Fibroblast of skin of scalp (primary cell): ENCODE results near the gene RNF220.
A peak's percentile ranks its signal among the peaks of the same experiment; 100 is the strongest.

Experiments used
- DNase-seq: peaks from one replicate; pipeline ENCODE4 v3.0.0-alpha.2; 2013

Gene RNF220

DNA sequence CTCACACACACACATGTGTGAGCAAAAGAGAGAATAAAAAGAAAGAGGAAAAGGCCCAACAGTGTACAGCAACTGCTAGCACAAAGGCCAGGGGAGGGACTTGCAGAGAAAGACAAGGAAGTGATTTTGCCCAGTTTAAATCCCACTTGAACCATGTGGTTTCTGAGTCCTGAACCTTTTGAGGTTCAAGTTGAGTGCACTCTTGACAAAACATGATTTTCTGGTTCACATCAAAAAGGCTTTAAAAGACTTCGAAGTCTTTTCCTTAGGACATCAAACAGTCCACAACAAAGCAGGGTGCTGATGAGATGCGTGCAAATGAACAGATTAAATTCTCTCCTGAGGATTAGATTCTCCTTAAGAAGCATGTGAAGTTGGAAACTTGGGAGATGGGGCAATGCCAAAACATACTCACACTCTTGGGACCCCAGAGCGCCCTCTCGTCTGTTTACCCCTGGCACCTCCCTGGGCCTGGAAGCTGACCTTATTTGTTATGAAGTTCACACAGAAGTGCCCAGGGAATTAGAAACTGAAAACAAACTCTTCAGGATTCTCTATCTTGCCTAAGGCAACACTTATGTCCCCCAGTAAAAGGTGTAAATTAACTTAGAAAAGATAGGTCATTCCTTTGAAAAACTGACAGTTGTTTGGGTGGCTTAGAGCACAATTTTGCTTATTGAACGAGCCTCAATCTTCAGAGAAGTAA lies 31.5 kb downstream of the RNF220 start:
- no peak for DNase-seq

GRCh38 chr1:44437107-44437716 lies 32.2 kb downstream of the RNF220 start:
- no peak for DNase-seq

GRCh38 chr1:44442791-44443190 lies 37.7 kb downstream of the RNF220 start:
- no peak for DNase-seq

- no peak for DNase-seq
Measured at GRCh38 chr1:44447051-44447810, 42.2 kb downstream of the RNF220 start.

DNA sequence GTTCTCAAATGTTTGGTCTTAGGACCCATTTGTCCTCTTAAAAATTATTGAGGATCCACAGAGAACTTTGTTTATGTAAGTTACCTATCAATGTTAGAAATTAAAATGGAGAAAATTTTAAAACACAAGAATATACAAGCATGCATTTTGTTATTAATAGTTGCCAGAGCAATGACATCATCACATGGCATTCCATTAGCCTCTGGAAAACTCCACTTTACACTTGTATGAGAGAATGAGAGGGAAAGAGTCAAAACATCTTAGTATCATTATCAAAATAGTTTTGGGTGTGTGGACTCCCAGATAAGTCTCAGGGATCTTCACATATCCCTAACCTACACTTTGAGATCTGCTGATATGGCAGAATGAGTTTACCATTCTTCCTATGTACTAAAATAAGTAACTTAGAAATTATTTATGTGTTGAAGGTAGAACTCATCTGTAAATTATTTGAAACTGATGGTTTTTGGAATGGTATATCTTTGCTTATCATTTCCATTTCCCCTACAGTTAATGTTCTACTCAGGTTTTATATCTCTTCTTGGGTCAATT lies 48.8 kb downstream of the RNF220 start:
- DNase-seq: no peak

GRCh38 chr1:44454704-44455103 lies 49.6 kb downstream of the RNF220 start:
- no peak for DNase-seq

DNA sequence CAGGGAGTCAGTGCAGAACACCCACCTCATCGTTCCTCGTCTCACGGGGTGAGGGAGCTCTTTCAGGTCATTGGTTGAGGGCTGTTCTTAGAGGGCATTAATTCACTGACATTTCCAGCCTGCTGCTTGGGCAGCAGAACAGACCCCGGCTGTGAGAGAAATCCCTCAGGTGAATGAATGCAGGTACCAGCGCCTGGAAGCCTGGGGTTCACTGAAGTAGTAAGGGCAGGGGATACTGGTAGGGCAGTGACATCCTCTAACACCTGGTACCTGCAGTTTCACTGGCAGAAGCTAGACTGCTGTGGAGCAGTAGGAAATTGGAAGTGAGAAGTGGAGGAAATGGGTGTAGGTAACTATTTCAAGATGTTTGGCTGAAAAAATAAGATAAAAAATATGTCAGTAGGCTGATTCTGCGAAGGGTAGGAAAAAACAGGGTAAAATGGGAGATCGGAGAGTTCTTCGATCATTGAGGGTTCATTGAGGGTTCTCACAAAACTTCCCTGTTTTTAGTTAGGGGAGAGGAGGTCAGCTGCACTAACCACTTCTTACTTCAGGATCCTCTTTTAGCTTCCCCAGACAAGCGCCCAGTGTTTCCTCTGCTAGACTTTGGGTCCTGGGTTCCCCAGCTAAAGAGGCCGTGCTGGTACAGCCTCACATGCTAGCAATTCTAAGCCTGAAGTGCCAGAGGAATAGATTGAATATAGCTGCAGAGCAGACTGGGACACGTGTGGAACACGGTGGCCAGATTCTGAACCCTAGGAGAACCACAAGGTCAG lies 55.2 kb downstream of the RNF220 start:
- no peak for DNase-seq

DNA sequence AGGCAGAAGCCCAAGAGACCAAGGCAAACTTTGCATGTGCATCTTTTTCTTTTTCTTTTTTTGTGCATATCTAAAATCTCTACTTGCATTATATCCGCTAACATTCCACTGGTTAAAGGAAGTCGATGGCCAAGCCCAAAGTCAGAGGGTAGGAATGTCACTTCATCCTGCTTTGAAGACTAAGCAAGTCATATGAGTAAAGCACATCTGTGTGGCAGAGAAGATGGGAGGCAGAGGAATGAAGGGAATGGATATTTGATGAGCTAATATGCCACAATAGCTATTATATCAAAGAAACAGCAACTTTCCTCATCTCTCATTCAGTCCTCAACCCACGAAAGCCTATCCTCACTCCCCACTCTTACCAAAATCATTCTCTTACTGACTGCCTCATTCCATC lies 59.3 kb downstream of the RNF220 start:
- DNase-seq: no peak

DNA sequence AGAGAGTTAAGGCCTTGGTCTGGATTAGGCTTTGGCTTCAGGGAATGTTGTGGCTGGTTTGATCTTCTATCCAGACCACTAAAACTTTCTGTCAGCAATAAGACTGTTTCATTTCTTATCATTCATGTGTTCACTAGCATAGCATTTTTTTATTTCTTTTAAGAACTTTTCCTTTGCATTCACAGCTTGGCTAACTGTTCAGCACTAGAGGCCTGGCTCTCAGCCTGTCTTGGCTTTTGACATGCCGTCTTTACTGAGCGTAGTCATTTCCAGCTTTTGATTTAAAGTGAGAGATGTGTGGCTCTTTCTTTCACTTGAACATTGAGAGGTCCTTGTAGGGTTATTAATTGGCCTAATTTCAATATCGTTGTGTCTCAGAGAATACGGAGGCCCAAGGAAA lies 62.5 kb downstream of the RNF220 start:
- DNase-seq: no peak

GRCh38 chr1:44471911-44472453 lies 66.9 kb downstream of the RNF220 start:
- DNase-seq: no peak

GRCh38 chr1:44472620-44473525 lies 67.8 kb downstream of the RNF220 start:
- no peak for DNase-seq

DNA sequence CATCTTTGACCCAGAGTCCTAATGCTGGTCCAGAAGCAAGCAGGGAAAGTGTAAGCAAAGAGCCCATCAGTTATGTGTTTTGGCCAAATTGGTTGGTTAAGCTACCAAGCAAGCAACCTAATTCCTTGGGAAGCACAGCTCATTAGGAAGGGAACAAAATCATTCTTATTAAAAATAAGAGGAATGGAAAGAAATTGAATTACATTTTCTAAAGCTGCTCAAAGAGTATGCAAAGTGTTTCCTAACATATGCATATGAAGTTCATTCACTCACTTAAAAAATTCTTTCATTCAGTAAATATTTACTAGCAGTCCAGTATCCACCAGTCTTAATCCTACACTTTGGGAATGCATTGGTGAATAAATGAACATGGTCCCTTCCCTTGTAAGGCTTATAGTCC lies 71.8 kb downstream of the RNF220 start:
- no peak for DNase-seq

DNA sequence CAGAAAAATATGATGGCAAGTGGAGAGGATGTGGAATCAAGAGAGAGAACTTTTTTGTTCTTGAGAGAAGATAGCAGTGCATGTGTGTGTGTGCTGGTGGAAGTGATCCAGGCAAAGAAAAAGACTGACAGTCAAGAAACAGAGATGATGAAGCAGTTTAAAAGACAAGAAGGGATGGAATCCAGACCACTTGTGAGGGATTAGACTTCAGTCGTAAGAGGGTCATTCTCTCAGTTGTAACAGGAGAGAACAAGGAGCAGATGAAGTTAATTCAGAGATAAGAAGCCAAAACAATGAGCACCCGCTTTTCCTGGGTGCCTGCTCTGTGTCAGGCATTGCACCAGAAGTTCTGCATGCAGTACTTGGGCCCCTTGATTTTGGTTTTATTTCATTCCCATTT lies 76.6 kb downstream of the RNF220 start:
- no peak for DNase-seq

GRCh38 chr1:44483089-44483874 lies 78.2 kb downstream of the RNF220 start:
- no peak for DNase-seq

GRCh38 chr1:44484155-44484688 lies 79.2 kb downstream of the RNF220 start:
- peak; percentile 8 for DNase-seq

GRCh38 chr1:44485229-44485933 lies 80.3 kb downstream of the RNF220 start:
- DNase-seq: peak; percentile 84

DNA sequence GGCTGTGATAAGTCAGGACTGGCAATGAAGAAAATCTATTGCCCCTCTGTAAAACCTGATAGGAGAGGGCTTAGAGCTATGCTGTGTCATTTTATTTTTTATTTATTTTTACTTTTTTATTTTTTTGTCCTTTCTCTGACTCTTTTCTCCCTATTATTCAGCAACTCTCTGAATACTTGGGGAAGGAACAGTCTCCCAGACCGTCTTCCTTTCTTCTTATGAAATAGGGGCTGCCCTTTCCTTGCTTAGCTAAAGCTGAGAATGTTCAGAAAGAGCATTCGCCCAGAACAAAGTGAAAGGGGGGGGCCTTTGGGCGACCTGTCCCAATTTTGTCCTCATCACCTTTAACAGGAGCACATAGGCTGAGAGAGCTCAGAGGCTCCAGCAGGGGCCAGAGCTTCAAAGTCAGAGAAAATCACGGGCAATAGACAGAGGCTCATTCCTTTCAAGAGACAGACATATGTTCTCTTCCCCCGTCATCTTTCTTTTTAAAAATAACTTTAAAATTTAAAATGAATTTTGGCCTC lies 80.9 kb downstream of the RNF220 start:
- no peak for DNase-seq

DNA sequence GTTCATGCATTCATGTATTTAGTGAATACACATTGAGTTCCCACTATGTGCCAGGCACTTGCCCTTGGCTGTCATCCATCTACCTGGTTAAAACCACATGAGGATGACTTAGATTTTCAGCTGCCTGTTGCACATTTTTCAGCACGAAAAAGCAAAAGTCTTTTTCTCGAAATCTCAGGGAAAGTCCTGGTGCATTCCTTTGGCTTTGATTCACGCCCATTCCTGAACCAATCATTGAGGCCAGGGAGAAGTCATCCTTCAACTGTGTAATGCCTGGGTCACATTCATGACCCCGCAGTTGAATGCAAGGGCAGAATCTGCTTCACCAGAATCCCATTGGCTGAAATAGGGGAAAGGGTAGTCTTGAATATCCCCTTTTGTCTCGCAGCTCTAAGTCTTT lies 84.4 kb downstream of the RNF220 start:
- no peak for DNase-seq

- DNase-seq: no peak
Measured at GRCh38 chr1:44496541-44497171, 91.6 kb downstream of the RNF220 start.
